HG02759 (cell line): ENCODE measurements around the gene LAMP1.
"Not testable (repeated sequence)": the region's sequence is repeated elsewhere in the genome, so short reads cannot be mapped to it uniquely, and the experiment has no call there.

ENCODE experiments used
- ATAC-seq: cut with Tn5 transposase; IDR thresholded peaks from one replicate; pipeline ENCODE4 v1.9.1; 2021; ENCODE audit warnings: mild to moderate bottlenecking, moderate library complexity; ENCODE audit not compliant: unreplicated experiment

Gene LAMP1

DNA sequence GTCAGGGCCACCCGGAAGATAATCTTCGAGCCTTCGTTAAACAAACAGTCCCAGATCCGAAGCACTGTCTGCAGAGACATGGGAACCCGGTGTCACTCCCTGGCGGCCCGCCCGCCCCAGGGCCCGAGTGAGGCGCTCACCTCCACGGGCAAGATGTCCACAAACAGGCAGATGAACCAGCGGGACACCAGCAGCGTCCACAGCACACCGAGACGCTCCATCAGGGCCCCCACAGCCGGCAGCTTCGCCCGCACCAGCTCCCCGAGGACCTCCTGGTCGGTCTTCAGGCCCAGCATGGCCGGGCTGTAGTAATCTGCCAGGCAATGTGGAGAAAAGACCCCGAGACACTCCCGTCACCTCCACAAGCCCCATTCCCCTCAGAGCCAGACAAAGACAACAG lies 28.7 kb downstream of the LAMP1 start:
- no peak for ATAC-seq

DNA sequence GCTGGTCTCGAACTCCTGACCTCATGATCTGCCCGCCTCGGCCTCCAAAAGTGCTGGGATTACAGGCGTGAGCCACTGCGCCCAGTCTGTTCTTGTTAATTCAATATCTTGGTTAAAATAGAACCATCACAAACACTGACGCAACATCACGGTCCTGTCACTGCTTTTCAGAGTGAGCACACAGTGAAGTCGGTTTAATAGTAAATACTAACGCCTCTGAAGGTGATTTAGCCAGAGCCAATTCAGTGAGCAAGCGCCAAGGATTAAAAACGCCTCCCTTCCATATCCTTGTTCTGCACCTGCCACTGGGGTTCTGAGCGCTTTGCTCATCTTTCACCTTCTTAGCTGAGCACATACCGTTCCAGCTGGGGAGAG lies 30.3 kb downstream of the LAMP1 start:
- no peak for ATAC-seq

DNA sequence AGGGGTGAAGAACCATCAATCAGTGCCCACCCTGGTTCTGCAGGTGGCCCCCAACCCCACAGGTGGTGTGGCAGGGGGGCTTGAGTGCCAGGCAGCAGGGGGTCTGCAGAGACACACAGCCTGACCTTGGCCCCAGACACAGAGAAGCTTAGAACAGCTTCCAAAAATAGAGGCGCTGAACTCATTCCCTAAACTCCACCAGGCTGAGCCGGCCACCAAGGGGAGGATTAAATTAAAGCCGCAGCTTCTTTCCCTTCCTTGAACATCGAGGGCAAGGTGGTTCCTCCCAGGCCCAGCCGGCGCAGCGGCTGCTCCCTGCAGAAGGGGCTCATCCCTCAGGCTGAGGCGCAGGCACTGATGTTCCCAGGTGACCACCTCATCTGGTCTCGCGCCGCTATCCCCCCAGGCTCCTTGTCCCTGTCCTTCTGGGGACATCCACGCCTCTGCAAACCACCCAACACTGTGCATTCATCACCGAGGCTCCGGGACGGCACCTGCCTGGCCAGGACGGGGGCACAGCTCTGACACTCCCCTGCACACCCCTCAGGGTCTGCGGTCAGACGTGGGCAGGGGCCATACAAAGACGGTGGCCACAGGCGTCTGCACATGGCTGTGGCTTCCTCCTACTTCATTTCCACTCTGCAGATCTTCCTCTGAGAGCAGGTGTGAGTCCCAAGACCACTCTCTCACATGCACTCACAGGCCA lies 30.9 kb downstream of the LAMP1 start:
- ATAC-seq: no peak

DNA sequence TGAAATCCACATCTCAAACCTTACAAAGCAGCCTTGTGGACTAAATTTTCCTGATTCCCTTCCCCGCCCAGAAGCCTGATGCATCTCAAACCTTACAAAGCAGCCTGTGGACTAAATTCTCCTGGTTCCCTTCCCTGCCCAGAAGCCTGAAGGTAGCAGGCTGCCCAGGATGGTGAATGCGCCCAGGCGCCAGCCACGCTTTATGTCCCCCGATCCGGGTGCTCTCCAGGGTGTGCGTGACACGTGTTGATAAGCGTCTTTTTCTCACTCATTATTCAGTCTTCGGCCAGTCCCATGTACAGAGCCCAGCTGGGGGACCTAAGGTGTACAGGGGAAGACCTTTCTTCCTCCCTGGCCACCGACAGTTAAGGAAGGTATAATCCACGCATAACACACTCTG lies 31.8 kb downstream of the LAMP1 start:
- no peak for ATAC-seq

DNA sequence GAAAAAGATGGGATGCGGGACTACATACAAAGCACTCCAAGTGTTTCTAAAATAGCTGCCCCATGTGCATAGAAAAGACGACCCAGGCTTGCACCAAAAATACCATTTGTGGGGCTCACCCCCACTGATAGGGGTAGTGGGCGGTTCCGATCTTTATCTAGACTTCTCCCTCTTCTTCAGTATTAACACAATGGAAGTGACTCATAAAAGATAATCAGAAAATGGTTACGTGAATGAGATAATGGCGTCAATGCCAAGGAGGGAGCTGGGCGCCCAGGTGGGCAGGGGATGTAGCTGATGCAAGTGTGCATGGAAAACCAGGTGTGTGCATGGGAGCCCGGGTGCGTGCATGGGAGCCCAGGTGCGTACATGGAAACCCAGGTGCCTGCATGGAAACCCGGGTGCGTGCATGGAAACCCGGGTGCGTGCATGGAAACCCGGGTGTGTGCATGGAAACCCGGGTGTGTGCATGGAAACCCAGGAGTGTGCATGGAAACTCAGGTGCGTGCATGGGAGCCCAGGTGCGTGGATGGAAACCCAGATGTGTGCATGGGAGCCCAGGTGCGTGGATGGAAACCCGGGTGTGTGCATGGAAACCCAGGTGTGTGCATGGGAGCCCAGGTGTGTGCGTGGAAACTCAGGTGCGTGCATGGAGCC lies 32.7 kb downstream of the LAMP1 start:
- ATAC-seq: no peak

DNA sequence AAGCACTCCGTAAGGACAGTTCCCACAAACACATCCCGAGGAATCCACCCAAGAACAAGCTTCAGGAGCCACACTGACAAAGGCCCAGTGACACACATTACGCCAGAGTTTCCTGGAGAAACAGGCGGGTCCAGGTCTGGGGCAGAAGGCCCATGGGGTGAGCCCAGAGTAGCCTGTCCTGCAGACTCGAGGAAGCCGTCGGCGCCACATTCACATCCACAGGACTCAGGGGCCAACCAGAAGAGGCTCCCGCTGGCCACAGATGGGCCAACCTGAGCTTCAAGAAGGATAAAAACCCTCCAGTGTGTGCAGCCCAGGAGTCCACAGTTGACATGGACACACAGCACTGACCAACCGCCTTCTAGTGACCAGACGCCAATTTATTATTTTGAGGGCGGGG lies 35.6 kb downstream of the LAMP1 start:
- no peak for ATAC-seq

DNA sequence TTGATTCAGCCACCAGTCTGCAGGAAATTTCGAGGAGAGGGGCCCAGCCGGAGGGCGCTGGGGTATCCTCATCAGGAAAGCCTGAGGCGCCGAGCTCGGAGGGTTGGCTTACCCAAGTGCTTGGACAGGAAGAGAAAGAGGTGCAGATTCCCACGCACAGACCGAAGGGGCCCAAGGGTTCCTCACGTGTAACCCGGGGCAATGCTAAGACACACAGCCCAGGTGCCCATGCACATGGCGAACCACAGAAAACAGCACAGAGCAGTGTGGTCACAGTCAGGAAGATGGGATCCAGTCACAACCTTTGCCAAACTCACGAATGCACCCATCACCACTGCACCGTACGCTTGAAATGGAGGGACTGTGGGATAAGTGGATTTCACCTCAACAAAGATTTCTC lies 36.0 kb downstream of the LAMP1 start:
- no peak for ATAC-seq

DNA sequence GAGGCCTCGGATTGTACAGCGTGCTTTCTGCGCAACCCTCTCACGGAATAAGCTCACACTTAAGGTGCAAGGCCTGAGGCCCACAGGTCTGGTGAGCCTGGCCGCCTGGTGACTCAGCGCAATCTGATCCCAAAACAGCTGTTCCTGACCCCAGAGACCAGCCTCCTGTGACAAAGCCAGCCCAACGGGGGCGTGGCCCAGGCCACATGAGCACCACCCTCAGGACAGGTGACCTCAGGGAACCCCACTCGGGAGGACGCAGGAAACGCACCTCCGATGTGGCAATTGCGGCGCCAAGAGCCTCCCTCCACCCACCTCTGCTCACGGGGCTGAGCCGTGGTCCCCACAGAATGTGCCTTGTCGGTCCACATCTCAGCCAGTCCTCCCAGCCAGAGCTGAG lies 40.5 kb downstream of the LAMP1 start:
- ATAC-seq: no peak

DNA sequence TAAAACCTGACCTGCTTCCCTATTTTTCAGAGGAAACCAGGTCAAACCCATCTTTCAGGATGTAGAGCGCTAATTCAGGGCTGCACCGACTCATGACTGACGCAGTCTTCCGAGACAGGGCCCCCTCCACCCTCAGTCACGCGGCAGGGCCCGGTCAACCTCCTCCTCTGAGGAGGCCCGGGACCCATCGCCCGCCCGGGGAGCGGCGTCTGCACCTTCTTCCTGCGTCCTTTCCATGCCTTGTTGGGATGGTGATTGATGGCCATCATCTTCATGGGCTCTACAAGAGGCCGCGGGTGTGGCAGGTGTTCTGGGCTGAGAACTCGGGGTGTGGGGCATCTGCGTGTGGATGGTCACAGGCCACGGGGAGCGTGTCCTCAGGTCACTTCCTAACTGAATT lies 40.9 kb downstream of the LAMP1 start:
- no peak for ATAC-seq

DNA sequence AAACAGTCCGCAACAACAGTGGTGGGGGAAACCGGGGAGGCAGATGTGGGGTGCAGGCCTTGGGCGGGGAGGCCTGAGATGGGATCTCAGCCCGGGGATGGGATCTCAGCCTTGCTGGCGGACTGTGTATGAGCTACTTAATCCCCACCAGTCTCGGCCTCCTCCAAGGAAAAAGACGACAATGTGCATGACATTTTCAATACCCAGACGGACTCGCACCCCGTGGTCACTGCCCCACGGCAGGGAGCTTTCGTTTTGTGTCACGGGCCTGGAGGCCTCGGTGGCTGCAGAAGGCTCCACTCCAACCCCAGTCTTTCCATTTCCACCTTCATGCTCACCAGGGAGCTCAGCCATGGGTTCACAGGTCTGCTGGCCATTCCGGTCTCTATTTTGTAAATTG lies 41.4 kb downstream of the LAMP1 start:
- no peak for ATAC-seq

DNA sequence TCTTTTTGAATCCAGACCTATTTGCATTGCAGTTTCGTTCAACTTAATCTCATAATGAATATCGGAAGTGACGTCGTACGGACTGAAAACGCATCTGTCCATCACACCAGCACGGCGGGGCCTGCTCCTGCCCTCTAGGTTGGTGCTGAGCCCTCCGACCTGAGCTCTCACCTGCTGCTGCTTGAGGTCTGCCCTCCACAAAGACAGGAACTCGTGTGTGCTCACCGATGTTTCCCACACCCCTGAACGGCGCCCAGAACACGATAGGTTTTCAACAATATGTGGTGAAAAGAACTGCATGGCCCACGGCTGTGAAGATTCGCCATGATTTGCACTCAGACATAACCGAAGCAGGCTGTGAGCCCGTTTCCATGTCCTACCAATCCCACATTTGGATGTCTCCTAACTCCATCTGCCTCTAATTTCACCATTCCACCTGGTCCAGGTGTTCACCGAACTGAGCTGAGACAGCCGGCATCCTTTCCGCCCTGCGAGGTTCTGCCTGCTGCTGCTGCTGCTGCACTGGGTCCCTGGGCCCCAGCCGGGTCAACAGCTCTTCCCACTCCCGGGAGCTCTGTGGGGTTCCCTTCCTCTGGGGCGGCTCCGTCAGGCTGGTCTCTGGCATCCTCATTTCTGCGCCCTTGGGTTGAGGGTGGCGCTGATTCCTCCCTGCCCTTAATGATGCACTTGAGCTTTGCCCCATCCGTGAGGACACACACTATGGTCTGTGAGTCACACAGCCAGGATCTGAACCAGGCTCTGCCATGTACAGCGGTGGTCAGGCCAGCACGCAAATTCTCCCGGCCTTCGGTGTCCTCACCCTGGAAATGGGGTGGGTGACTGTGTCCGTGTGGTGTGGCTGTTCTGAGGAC lies 46.0 kb downstream of the LAMP1 start:
- ATAC-seq: no peak

DNA sequence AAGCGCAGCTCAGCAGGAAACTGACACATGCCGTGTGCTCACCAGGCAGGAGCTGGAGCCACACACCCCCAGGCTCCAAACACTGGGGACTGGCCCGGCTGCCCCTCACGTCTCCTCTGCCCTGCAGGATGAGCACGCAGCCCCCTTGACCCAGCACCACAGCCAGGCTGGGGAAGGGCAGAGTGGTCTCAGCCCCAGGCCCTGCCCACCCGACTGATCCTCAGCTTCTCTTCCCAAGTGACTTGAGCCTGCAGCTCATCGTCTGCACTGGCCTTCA lies 46.6 kb downstream of the LAMP1 start:
- no peak for ATAC-seq

DNA sequence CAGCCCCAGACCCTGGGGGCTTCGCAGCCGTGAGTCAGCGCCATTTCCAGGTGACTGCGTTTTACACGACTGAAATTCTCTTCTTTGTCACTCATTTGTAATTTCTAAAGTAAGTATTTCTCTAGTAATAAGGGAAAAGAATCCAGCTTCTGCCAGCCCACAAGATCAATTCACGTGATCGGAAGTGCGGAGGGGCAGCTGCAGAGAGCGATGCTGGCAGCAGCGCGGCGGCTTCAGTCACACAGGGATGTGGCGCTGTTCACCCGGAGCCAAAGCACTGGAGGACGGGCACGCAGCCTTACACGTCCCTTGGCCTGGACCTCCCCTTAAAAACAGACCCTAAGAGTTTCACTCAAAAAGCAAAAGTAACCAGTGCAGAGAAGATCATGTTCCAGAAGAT lies 48.4 kb downstream of the LAMP1 start:
- no peak for ATAC-seq

DNA sequence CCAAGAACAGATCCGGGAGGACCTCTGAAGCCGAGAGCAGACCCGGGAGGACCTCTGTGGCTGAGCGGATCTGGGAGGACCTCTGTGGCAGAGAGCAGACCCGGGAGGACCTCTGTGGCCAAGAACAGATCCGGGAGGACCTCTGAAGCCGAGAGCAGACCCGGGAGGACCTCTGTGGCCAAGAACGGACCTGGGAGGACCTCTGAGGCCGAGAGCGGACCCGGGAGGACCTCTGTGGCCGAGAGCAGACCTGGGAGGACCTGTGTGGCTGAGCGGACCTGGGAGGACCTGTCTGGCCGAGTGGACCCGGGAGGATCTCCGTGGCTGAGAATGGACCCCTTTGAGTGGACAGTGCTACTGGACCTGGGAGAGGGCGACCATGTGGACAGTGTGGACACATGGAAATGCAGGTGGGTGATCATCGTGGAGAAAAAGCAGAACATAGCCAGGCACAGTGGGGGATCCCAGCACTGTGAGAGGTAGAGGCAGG lies 50.7 kb downstream of the LAMP1 start:
- ATAC-seq: not testable (repeated sequence)

DNA sequence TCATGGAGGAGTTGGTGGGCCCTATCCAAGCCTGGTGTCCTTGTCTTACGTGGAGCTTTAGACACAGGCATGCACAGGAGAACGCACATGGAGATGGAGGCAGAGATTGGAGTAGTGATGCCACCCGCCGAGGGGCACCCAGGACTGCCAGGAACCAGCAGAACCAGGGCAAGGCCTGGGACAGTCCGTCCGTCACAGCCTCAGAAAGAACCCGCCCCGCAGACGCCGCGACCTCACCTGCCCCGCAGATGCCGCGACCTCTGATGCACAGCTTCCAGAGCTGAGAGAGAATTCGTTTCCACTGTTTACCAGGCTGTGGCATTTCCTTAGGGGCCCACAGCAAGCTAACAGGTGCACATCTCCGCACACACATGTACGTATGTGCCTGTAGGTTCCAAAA lies 51.6 kb downstream of the LAMP1 start:
- ATAC-seq: no peak

DNA sequence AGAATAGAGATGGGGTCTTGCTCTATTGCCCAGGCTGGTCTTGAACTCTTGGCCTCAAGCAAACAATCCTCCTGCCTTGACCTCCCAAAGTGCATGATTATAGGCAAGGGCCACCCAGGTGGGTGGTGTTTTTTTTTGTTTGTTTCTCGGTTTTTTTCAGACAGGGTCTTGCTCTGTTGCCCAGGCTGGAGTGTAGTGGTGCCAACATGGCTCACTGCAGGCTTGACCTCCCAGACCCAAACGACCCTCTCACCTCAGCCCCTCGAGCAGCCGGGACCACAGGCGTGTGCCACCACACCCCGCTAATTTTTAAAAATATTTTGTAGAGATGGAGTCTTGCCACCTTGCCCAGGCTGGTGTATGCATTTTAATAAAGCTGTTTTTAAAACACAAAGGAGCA lies 52.0 kb downstream of the LAMP1 start:
- ATAC-seq: no peak

DNA sequence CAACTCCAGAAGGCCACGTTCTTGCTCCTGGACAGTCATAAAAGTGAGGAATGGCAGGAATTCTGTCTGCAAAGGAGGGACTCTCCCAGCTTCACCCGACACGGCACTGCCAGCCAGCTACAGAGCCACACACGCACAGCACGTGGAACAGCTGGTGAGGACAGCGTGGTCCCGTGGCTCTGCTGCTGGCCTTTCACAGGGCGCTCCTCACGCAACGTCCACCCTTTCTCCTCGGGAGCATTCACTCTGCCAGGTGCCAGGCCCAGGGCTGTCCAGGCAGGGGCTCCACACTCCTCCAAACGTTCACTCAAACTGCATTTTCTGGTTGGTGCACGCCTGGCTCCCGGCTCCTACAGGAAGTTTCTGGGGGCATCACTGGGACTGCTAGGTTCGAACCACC lies 52.5 kb downstream of the LAMP1 start:
- no peak for ATAC-seq

DNA sequence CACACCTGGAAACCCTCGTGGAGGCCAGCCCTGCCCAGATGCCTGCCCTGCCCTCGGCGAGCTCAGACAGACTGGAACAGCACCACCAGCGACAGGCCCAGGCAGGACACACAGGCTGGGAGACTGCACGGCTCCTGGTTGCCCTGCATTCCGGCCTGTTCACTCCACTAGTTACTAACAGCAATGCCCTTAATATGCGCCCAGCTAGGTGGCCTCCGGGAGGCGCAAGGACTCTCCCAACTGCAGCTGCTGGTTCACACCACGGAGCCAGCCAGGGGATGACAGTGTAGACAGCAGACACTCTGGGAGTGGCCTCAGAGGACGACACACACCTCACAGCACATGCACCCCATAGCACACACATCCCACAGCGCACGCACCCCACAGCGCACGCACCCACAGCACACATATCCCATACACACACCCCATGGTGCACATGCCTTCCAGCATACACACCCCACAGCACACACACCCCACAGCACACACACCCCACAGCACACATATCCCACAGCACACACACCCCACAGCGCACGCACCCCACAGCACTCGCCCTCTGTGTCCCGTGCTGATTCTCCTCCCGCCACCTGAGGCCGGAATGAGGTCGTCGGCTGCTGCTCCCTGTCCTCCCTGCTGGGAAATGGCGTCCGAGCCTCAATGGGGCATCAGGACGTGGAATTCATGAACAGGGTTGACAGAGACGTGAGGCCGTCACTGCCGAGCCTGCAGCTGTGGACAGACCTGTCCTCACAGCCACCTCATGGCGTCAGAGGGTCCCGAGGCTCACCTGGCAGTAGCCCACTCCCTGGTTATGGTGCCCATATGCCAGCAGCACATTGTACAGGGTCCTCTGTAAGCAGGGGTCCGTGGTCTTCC lies 53.3 kb downstream of the LAMP1 start:
- ATAC-seq: no peak

DNA sequence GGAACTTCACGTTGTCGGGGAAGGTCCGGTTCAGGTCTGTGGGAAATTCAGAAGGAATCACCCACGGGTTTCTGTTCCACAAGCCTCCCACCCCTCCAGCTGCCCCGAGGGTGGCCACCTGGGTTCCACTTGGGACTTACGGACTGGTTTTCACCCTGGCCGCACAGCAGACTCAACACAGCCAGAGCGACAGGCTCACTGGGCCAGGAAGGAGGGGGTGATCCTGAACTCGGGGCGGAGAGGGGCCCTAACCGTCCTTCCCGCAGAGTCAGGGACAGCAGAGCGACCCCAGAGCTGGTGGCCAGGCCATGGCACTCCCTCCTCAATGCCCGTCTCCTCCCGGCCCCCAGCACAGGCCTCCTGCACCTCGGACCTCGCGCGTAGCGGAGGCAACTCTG lies 53.9 kb downstream of the LAMP1 start:
- no peak for ATAC-seq

DNA sequence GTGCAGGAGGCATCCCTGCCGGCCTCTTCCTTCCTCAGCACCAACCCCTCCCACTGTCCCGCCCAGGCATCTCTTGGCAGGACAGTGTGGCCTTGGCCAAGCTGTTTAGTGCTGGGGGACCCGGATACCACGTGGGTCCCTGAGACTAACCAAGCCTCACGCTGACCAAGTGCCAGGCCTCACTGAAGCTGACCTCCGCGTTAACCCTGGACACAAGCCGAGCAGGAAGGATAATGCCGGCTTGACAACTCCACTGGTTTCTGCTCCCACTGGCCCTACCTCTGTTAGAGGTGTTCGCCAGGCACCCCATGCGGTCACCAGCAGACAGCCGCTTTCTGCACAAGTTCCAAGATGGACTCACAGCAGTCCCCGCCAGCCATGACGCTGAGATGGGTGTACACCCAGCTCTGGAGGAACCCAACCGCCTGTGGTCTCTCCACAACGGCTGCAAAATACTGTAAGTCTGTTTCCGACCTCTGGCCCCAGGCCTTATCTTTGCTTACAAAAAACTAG lies 54.5 kb downstream of the LAMP1 start:
- ATAC-seq: no peak

DNA sequence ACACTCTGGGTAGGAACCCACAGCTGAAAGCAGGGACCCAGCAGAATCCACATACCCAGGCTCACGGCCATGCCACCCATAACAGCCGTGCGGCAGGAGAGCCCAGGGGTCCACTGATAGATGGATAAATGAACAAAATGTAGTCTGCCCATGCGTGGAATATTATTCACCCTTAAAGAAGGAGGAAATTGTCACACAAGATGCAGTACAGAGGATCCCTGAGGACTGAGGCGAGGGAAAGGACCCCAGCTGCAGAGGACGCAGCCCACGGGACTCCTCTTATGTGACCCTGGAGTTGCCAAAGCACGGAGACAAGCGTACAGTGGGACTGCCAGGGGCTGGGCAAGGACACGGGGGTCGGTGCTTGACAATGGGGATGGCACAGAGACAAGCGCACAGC lies 56.2 kb downstream of the LAMP1 start:
- ATAC-seq: no peak
